HL-60 (cell line): ENCODE data around the gene PDAP1.

ENCODE experiments used
- CTCF ChIP-seq: IDR thresholded peaks from one replicate; pipeline ENCODE4 v1.5.1; 2011; ENCODE audit warnings: low read length, control low read depth, inconsistent platforms; ENCODE audit not compliant: insufficient read depth
- POLR2AphosphoS5 ChIP-seq: IDR thresholded peaks from 2 replicates; pipeline ENCODE4 v1.6.1; 2012; ENCODE audit warnings: low read depth
- REST ChIP-seq: IDR thresholded peaks from 2 replicates; pipeline ENCODE4 v1.6.1; 2012; ENCODE audit warnings: low read depth; ENCODE audit not compliant: insufficient replicate concordance
- SPI1 ChIP-seq: IDR thresholded peaks from 2 replicates; pipeline ENCODE4 v1.6.1; 2012; ENCODE audit warnings: low read depth, mild to moderate bottlenecking, borderline replicate concordance

- TF ChIP-seq CTCF (no peak), REST (no peak), POLR2AphosphoS5 (no peak), SPI1 (no peak)
These were observed 11.8 kb upstream of the PDAP1 start for GRCh38 chr7:99420213-99420612.
